HEK293T (cell line): ENCODE results near the gene RNPEP.

Experiments used
- ELF4 ChIP-seq: fragments of 450-650 bp; IDR thresholded peaks from 2 replicates; pipeline ENCODE4 v1.6.1; 2017; ENCODE audit warnings: antibody characterized with exemption
- TARDBP ChIP-seq: fragments of 450-650 bp; IDR thresholded peaks from 2 replicates; pipeline ENCODE4 v1.6.1; 2016

GRCh38 chr1:201949491-201949890 lies 33.0 kb upstream of the RNPEP start:
- no peak for TF ChIP-seq ELF4
- TF ChIP-seq TARDBP, result no peak
